Cardiac muscle cell (in vitro differentiated cells and primary cell): Measurements from ENCODE around the gene MYLK. TPM values are rescaled to one million over a fixed set of nuclear protein-coding genes. Genes with fewer than 3 reads are reported as not detected.
A peak's percentile ranks its signal among the peaks of the same experiment; 100 is the strongest.

Experiments used
- DNase-seq, 2 donors: peaks; one replicate each; pipeline versions ENCODE4 v3.0.0 to v3.0.0-alpha.2; 2010 to 2017; ENCODE audit warnings: low read depth in 1 of 2, low spot score in 1 of 2
- H3K27ac ChIP-seq: fragments of 200-600 bp; sonication (generic); 2 replicates; pipeline ENCODE4 v1.5.1; 2016
- H3K27me3 ChIP-seq: fragments of 200-600 bp; sonication (generic); 2 replicates; pipeline ENCODE4 v1.6.0; 2016; ENCODE audit warnings: control low read depth
- H3K36me3 ChIP-seq: fragments of 200-600 bp; sonication (generic); 2 replicates; pipeline ENCODE4 v1.5.1; 2016; ENCODE audit warnings: control low read depth
- H3K4me1 ChIP-seq: fragments of 200-600 bp; sonication (generic); 2 replicates; pipeline ENCODE4 v1.8.1; 2017; ENCODE audit warnings: low read depth, mild to moderate bottlenecking, mixed run types
- H3K4me3 ChIP-seq: fragments of 200-600 bp; sonication (generic); 2 replicates; pipeline ENCODE4 v1.5.1; 2016; ENCODE audit warnings: mild to moderate bottlenecking
- H3K9me3 ChIP-seq: fragments of 200-600 bp; sonication (generic); 2 replicates; pipeline ENCODE4 v1.5.1; 2017; ENCODE audit warnings: low read depth, mild to moderate bottlenecking, control low read depth
- CTCF ChIP-seq: IDR thresholded peaks from 2 replicates; pipeline ENCODE4 v1.5.1; 2012; ENCODE audit warnings: low read depth, mild to moderate bottlenecking, low read length
- polyA plus RNA-seq: library from polyadenylated mRNA; unstranded; fragments of >200 nt; fragmentation: Nextera tagmentation; extraction: Ambion mirVana; gene quantifications from 2 replicates; pipeline ENCODE4 v1.2.1, GENCODE V29; 2016
- total RNA-seq: library from RNA; depleted of rRNA; stranded (reverse); fragments of >200 nt; gene quantifications from 2 replicates; pipeline ENCODE4 v1.2.3, GENCODE V29; 2016

Gene MYLK
- total and polyA plus RNA-seq, 2 experiments from 2014 or later = 2.0 to 5.8 TPM

GRCh38 chr3:123636431-123636841 is 247.7 kb downstream of the MYLK start:
- Histone ChIP-seq H3K4me3 (no peak overlapping the region), H3K27ac (peak overlapping the region; percentile 63), H3K36me3 (no peaks in the 10 kb centered on the region), H3K27me3 (no peaks in the 10 kb centered on the region), H3K4me1 (peaks cover 20% of the 10 kb centered on the region), H3K9me3 (no peaks in the 10 kb centered on the region)
- peak in 1 of 2 donors; percentile 90 for DNase-seq
- no peak for TF ChIP-seq CTCF

GRCh38 chr3:123635717-123636116 is 248.4 kb downstream of the MYLK start:
- H3K9me3 ChIP-seq = no peaks in the 10 kb centered on the region
- no peak for TF ChIP-seq CTCF
- H3K27ac ChIP-seq = peak overlapping the region; percentile 63
- H3K36me3 ChIP-seq = no peaks in the 10 kb centered on the region
- no peak for DNase-seq
- H3K4me3 ChIP-seq = no peak overlapping the region
- peaks cover 20% of the 10 kb centered on the region for H3K4me1 ChIP-seq
- no peaks in the 10 kb centered on the region for H3K27me3 ChIP-seq

GRCh38 chr3:123635217-123635616 is 248.9 kb downstream of the MYLK start:
- Histone ChIP-seq H3K36me3 (no peaks in the 10 kb centered on the region), H3K27me3 (no peaks in the 10 kb centered on the region), H3K27ac (no peak overlapping the region), H3K9me3 (no peaks in the 10 kb centered on the region), H3K4me3 (no peak overlapping the region), H3K4me1 (peaks cover 20% of the 10 kb centered on the region)
- no peak for DNase-seq
- no peak for TF ChIP-seq CTCF

GRCh38 chr3:123634149-123635051 is 249.7 kb downstream of the MYLK start:
- Histone ChIP-seq H3K27ac (peak overlapping the region; percentile 17), H3K4me1 (peaks cover 20% of the 10 kb centered on the region), H3K9me3 (no peaks in the 10 kb centered on the region), H3K36me3 (no peaks in the 10 kb centered on the region), H3K4me3 (no peak overlapping the region), H3K27me3 (no peaks in the 10 kb centered on the region)
- DNase-seq = peak in 1 of 2 donors; percentile 45
- no peak for TF ChIP-seq CTCF

- DNase-seq = peak in 1 of 2 donors; percentile 80
- Histone ChIP-seq H3K36me3 (no peaks in the 10 kb centered on the region), H3K4me1 (peaks cover 20% of the 10 kb centered on the region)
Measured at GRCh38 chr3:123633530-123633929, 250.6 kb downstream of the MYLK start.

More at GRCh38 chr3:123633530-123633929, 250.6 kb downstream of the MYLK start:
- H3K27me3 ChIP-seq = no peaks in the 10 kb centered on the region
- no peak overlapping the region for H3K4me3 ChIP-seq
- no peaks in the 10 kb centered on the region for H3K9me3 ChIP-seq
- no peak for TF ChIP-seq CTCF
- no peak overlapping the region for H3K27ac ChIP-seq
